Brain microvascular endothelial cell (primary cell): Measurements from ENCODE around the gene ABTB1.

Experiments used
- DNase-seq: peaks from one replicate; pipeline ENCODE4 v3.0.0-alpha.2; 2020
- H3K27ac ChIP-seq: fragments of 250-450 bp; sonication (Bioruptor Pico); 2 replicates; pipeline ENCODE4 v1.5.1; 2020; ENCODE audit warnings: mild to moderate bottlenecking, moderate library complexity
- H3K27me3 ChIP-seq: fragments of 250-450 bp; sonication (Bioruptor Pico); replicated peaks from 2 replicates; pipeline ENCODE4 v1.5.1; 2020; ENCODE audit warnings: mild to moderate bottlenecking
- H3K36me3 ChIP-seq: fragments of 250-450 bp; sonication (Bioruptor Pico); replicated peaks from 2 replicates; pipeline ENCODE4 v1.5.1; 2020; ENCODE audit warnings: mild to moderate bottlenecking
- H3K4me3 ChIP-seq: 2 replicates; pipeline ENCODE4 v1.5.1; 2011; ENCODE audit warnings: low read depth, mild to moderate bottlenecking, control low read depth, low read length, moderate library complexity
- CTCF ChIP-seq: IDR thresholded peaks from 2 replicates; pipeline ENCODE4 v1.5.1; 2011; ENCODE audit warnings: low read depth, mild to moderate bottlenecking, moderate library complexity, low read length, control low read depth, inconsistent platforms; ENCODE audit errors: missing control alignments
- in situ Hi-C: cut with HindIII; loops from 2 replicates; pipeline ENCODE4 v1.10.0; 2017; ENCODE audit warnings: low sequenced_read_pairs, low pct_ligation_motif_present

The ABTB1 gene

GRCh38 chr3:127675651-127676391 lies 3.1 kb downstream of the ABTB1 start:
- no peak overlapping the region for H3K27ac ChIP-seq
- DNase-seq, result no peak

GRCh38 chr3:127676456-127676855 lies 3.7 kb downstream of the ABTB1 start:
- no peak overlapping the region for H3K27ac ChIP-seq
- H3K36me3 ChIP-seq, result no peaks in the 10 kb centered on the region
- DNase-seq, result no peak
- in situ Hi-C loops, result no loop called here
- TF ChIP-seq CTCF, result no peak
- H3K4me3 ChIP-seq, result no peak overlapping the region
- no peaks in the 10 kb centered on the region for H3K27me3 ChIP-seq

More at GRCh38 chr3:127675651-127676391, 3.1 kb downstream of the ABTB1 start:
- no peak for TF ChIP-seq CTCF
- Histone ChIP-seq H3K27me3 (no peaks in the 10 kb centered on the region), H3K4me3 (no peak overlapping the region), H3K36me3 (no peaks in the 10 kb centered on the region)
- in situ Hi-C loops, result no loop called here

GRCh38 chr3:127676921-127677351 lies 4.2 kb downstream of the ABTB1 start:
- no peaks in the 10 kb centered on the region for H3K36me3 ChIP-seq
- DNase-seq, result no peak
- no peak overlapping the region for H3K4me3 ChIP-seq
- in situ Hi-C loops, result no loop called here
- H3K27ac ChIP-seq, result no peak overlapping the region
- TF ChIP-seq CTCF, result no peak
- H3K27me3 ChIP-seq, result no peaks in the 10 kb centered on the region

DNA sequence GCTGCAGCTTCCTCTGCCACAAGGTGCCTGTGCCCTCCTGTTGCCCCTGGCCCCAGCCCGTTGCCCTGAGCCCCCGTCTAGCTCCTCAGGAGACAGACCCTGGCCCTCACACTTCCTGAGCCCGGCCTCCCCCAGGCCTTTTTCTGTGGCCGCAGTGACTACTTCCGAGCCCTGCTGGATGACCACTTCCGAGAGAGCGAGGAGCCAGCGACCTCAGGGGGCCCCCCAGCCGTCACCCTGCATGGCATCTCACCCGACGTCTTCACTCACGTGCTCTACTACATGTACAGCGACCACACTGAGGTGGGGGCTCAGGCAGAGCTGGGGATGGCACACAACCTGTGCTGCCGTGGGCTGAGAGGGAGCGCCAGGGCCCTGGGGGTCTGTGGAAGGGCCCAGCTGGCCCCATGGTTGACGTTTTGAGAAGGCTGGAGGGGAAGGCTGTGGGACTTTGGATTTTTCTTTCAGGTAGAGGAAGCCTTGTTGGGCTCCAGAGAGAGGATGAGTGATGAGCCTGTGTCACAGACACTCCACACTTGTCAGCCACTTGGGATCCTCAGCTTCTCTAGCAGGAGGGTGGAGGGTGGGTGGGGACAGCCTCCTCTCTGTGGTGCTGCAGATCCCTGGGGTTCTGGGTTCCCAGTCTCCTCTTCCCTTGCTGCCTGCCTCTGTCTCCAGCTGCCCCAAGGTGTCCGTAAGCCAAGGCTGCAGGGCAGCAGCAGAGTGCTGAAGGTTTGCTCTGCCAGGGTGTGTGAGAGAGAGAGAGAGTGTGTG lies 5.0 kb downstream of the ABTB1 start:
- no peak overlapping the region for H3K27ac ChIP-seq
- no peak overlapping the region for H3K4me3 ChIP-seq
- in situ Hi-C loops, result no loop called here
- H3K36me3 ChIP-seq, result no peaks in the 10 kb centered on the region
- H3K27me3 ChIP-seq, result no peaks in the 10 kb centered on the region
- DNase-seq, result no peak
- TF ChIP-seq CTCF, result no peak

- in situ Hi-C loops, result no loop called here
- Histone ChIP-seq H3K27ac (no peak overlapping the region), H3K4me3 (no peak overlapping the region), H3K27me3 (no peaks in the 10 kb centered on the region), H3K36me3 (no peaks in the 10 kb centered on the region)
- DNase-seq, result no peak
- TF ChIP-seq CTCF, result no peak
Measured at GRCh38 chr3:127678315-127678599, 5.5 kb downstream of the ABTB1 start.
